Measurements from ENCODE around the gene KRT36. TPM values are rescaled to one million over a fixed set of nuclear protein-coding genes. Genes with fewer than 3 reads are reported as not detected.

KRT36 gene
- total and polyA plus RNA-seq, 12 donors = 0.28 TPM; not detected in 11

GRCh38 chr17:41457676-41458075 lies 32.0 kb downstream of the KRT36 start:
- no peaks in the 10 kb centered on the region for H3K36me3 ChIP-seq (replicated peaks in 1 of 2)
- intact Hi-C loops (cut with DNase I) = no loop called here
- H3K4me1 ChIP-seq (replicated peaks in 1 of 2) = no peaks in the 10 kb centered on the region
- TF ChIP-seq, protein P1, sequence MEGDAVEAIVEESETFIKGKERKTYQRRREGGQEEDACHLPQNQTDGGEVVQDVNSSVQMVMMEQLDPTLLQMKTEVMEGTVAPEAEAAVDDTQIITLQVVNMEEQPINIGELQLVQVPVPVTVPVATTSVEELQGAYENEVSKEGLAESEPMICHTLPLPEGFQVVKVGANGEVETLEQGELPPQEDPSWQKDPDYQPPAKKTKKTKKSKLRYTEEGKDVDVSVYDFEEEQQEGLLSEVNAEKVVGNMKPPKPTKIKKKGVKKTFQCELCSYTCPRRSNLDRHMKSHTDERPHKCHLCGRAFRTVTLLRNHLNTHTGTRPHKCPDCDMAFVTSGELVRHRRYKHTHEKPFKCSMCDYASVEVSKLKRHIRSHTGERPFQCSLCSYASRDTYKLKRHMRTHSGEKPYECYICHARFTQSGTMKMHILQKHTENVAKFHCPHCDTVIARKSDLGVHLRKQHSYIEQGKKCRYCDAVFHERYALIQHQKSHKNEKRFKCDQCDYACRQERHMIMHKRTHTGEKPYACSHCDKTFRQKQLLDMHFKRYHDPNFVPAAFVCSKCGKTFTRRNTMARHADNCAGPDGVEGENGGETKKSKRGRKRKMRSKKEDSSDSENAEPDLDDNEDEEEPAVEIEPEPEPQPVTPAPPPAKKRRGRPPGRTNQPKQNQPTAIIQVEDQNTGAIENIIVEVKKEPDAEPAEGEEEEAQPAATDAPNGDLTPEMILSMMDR (IDR thresholded peaks at IDR 0.05) = no peak
- TF ChIP-seq POLR2A (IDR thresholded peaks at IDR 0.05) = no peak
- no peak for DNase-seq
- WGBS, 4 donors = 63 to 85% (median 73%) methylated on average over 4 of the region's 4 CpGs
- H3K27ac ChIP-seq = no peak overlapping the region
- no peak overlapping the region for H3K4me3 ChIP-seq
- no peaks in the 10 kb centered on the region for H3K27me3 ChIP-seq
- H3K9me3 ChIP-seq (replicated peaks in 1 of 3) = no peaks in the 10 kb centered on the region

GRCh38 chr17:41456204-41456603 lies 33.5 kb downstream of the KRT36 start:
- Histone ChIP-seq H3K27me3 (no peaks in the 10 kb centered on the region), H3K36me3 (replicated peaks in 1 of 2) (no peaks in the 10 kb centered on the region), H3K9me3 (replicated peaks in 1 of 3) (no peaks in the 10 kb centered on the region), H3K4me1 (replicated peaks in 1 of 2) (no peaks in the 10 kb centered on the region), H3K27ac (no peak overlapping the region), H3K4me3 (no peak overlapping the region)
- no peak for TF ChIP-seq POLR2A (IDR thresholded peaks at IDR 0.05)
- TF ChIP-seq, protein P1 (IDR thresholded peaks at IDR 0.05) = no peak
- no peak for DNase-seq
- 77 to 82% (median 81%) methylated on average over 3 of the region's 3 CpGs for WGBS, 4 donors
- intact Hi-C loops (cut with DNase I) = no loop called here

- intact Hi-C loops (cut with DNase I) = no loop called here
- WGBS, 4 donors = 67 to 95% (median 78%) methylated on average over 1 of the region's 1 CpG
- Histone ChIP-seq H3K27me3 (no peaks in the 10 kb centered on the region), H3K4me1 (replicated peaks in 1 of 2) (no peaks in the 10 kb centered on the region), H3K27ac (no peak overlapping the region), H3K9me3 (replicated peaks in 1 of 3) (no peaks in the 10 kb centered on the region), H3K36me3 (replicated peaks in 1 of 2) (no peaks in the 10 kb centered on the region), H3K4me3 (no peak overlapping the region)
- TF ChIP-seq, protein P1 (IDR thresholded peaks at IDR 0.05) = no peak
- TF ChIP-seq POLR2A (IDR thresholded peaks at IDR 0.05) = no peak
- DNase-seq = no peak
Observed at GRCh38 chr17:41455236-41455635, 34.5 kb downstream of the KRT36 start.

DNA sequence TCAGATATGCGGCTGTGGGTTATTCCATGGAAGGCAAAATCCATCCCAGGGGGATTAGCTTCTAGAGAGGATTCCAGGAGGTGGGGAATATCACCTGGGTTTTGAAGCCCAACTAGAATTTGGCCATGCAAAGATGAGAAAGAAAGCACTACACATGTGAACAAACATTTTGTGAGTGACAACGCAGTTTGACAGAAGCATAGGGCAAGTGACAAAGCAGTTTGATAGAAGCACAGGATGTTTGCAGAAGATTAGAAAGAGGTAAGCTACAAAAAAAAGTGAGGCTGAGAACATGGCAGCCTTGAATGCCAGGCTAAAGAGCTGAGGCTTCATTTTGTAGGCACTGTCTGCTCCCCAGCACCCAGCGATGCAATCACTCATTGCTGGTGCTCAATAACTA lies 36.6 kb downstream of the KRT36 start:
- no peak overlapping the region for H3K4me3 ChIP-seq
- no peak overlapping the region for H3K27ac ChIP-seq
- 86 to 90% (median 89%) methylated on average over 3 of the region's 3 CpGs for WGBS, 4 donors
- intact Hi-C loops (cut with DNase I) = no loop called here
- H3K36me3 ChIP-seq (replicated peaks in 1 of 2) = no peaks in the 10 kb centered on the region
- H3K27me3 ChIP-seq = no peaks in the 10 kb centered on the region
- no peak for DNase-seq
- no peaks in the 10 kb centered on the region for H3K9me3 ChIP-seq (replicated peaks in 1 of 3)
- TF ChIP-seq, protein P1 (IDR thresholded peaks at IDR 0.05) = no peak
- TF ChIP-seq POLR2A (IDR thresholded peaks at IDR 0.05) = no peak
- no peaks in the 10 kb centered on the region for H3K4me1 ChIP-seq (replicated peaks in 1 of 2)

Measured in adrenal gland (tissue), 12 donors.